Middle frontal gyrus (tissue), 1 donor: ENCODE results near the gene GDE1.
"Not testable (repeated sequence)": the region's sequence is repeated elsewhere in the genome, so short reads cannot be mapped to it uniquely, and the experiment has no call there.

Experiments used
- DNase-seq: peaks from one replicate; pipeline ENCODE4 v3.0.0-alpha.2; 2015; ENCODE audit warnings: low spot score; ENCODE audit errors: extremely low spot score

The GDE1 gene

DNA sequence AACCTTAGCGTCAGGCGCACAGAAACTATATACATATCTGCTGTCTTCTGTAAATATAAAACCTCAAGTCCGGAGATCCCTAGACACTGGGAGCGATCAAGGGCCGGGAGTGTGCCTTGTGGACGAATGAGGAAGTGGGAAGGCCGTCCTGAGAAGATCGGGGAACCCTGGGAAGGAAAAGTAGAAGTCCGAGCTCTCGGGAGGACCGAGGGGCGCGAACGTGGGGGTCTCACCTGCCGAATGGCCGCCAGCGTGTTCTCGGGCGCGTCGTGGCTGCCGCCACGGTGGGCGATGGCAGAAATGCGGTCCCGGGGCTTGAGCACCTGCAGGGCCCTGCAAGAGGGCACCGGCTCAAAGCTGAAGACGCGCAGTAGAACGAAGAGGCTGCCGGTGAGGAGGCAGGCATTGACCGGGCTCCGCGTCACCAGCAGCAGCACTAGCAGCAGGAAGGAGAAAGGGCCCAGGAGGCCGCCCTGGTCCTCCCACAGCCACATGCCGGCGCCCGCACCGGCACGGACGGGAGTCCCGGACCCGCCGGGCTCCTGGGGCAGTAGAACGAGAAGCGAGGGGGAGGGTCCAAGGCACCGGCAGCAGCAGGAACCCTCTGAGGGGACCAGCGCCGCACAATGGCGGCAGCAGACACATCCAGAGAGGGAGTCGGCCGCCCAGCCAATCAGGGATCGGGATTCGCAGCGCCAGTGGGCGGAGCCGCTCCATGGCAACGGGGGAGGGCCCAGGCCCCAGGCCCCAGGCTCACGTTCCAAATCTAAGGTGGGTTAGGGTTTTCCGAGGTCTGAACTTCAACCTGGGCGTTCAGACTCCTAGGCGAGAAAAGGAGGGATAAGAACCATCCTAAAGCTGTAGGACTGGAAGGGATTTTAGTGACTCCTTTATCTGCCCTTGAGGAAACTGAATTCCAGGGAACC lies at the start of gene GDE1:
GDE1 (minus strand) TSS at position 628 of the 926 bp plus-strand sequence; CDS start at position 494, 134 bp downstream.
- DNase-seq, result peak; percentile 93

GRCh38 chr16:19567560-19567959 lies 45.7 kb upstream of the GDE1 start:
- DNase-seq, result no peak

GRCh38 chr16:19566362-19566761 lies 44.5 kb upstream of the GDE1 start:
- no peak for DNase-seq

DNA sequence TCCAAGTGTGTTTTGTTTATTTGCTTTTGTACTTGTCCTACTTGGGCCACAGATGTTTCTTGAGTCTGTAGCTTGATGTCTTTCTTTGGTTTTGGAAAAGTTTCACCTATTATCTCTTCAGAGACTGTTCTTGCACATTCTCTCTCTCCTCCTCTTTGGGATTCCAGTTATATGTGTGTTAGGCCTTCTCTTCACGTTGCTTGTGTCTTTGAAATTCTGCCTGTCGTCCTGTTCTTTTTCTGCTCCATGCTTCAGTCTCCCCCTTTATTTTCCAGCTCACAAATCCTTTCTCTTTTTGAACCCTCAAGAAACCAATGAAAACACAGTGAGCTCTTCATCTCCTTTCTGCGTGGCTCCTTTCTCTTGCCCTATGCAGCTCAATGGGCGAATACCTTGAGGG lies 41.5 kb upstream of the GDE1 start:
- DNase-seq, result no peak

GRCh38 chr16:19560078-19560477 lies 38.2 kb upstream of the GDE1 start:
- DNase-seq, result no peak

- peak; percentile 67 for DNase-seq
These were observed 37.5 kb upstream of the GDE1 start for GRCh38 chr16:19559242-19559910.

GRCh38 chr16:19555938-19556771 lies 34.3 kb upstream of the GDE1 start:
- DNase-seq, result no peak

DNA sequence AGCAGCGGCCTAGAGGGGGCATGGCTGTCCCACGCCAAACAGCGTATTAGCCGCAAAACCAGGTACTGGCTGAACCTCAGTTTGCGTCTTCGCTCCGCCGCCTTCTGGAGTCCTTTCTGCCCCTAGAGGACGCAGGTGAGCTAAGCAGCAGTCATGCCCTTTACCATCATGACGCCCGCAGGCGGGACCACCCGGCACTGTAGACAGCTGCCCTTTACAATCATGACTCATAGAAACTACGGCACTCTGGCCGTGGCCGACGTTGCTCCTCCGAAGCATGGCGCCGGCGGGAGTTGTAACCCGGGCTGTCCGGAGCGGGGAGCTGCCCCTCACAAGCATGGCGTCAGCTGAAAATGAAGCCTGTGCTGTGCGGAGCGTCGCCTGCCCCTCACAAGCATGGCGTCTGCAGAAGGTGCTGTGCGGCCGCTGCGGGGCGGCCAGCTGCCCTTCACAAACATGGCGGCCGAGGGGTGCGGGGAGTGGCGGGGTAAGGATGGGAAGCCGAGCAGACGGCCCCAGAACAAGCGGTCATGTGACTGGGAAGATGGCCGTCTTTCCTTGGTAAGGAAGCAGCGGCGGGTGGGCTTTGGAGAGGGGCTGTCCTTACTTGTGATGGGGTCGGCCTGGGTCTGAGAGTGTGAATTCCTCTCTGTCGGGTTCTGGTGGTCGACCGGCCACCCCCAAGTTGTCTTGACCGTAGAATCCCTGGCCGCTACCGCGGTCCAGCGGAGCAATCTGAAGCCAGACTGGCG lies 33.5 kb upstream of the GDE1 start, which contains the start of gene VPS35L:
VPS35L (plus strand) TSS at position 518 of the 752 bp plus-strand sequence; CDS start at position 545, 27 bp downstream.
- peak; percentile 93 for DNase-seq

- DNase-seq, result no peak
These were observed 27.8 kb upstream of the GDE1 start for GRCh38 chr16:19549673-19550072.

GRCh38 chr16:19548144-19548543 lies 26.2 kb upstream of the GDE1 start:
- DNase-seq, result no peak

DNA sequence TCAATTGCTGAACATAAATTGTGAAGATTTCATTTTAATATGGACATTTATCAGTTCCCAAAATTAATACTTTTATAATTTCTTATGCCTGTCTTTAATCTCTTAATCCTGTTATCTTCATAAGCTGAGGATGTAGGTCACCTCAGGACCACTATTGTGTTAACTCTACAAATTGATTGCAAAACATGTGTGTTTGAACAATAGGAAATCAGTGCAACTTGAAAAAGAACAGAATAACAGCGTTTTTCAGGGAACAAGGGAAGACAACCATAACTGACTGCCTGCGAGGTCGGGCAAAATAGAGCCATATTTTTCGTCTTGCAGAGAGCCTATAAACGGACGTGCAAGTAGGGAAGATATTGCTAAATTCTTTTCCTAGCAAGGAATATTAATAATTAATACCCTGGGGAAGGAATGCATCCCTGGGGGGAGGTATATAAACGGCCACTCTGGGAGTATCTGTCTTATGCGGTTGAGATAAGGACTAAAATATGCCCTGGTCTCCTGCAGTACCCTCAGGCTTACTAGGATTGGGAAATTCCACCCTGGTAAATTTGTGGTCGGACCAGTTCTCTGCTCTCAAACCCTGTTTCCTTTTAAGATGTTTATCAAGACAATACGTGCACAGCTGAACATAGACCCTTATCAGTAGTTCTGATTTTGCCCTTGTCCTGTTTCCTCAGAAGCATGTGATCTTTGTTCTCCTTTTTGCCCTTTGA lies 21.5 kb upstream of the GDE1 start:
- not testable (repeated sequence) for DNase-seq

DNA sequence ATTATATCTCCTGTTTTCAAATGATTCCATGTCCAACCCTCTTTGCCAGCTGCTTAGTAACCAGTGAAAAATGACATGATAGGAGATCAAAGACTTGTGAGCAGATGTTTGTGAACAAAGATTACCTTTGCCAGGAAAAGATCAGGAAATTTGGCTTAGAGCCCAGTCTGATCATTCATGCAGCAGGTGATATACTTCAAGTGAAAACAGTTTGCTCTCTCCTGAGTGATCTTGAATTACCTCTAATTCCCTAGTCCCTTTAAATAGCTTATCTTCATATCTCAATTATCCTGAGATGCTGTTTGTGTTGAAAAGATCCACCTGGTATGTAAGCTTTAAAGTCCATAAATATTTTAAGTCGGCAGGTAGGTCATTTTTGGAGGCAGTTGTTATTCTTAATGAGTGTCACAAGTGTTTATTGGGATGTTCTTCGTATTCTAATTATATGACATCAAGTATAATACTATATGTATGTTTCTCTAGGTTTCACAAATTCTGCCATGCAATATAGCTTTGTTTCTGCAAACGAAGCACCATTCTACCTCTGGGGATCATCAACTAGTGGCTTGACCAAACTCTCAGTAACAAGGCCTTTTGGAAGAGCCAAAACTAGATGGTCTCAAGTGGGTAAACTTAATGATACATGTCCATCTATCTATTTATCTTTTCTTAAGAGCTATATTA lies 20.4 kb upstream of the GDE1 start:
- no peak for DNase-seq

GRCh38 chr16:19540241-19540970 lies 18.5 kb upstream of the GDE1 start:
- DNase-seq, result no peak

DNA sequence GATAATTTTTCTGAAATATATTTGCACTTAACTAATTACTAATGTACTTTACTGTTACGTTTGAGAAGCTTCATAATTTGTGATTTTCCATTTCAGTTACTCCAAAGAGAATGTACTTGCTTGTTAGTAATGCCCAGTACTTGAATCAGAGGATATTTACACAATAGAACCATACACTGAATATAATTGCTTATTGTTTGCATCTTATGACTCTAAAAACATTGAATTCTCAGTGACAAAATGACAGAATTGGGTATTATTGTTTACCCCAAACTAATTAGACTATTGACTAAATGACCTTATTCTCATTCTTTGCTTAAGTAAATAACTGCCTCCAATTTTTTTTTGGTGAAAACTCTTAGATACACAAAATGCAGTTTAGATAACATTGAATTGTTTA lies 10.7 kb upstream of the GDE1 start:
- DNase-seq, result peak; percentile 68

- no peak for DNase-seq
These were observed 6.8 kb upstream of the GDE1 start for GRCh38 chr16:19528666-19529065.

- DNase-seq, result no peak
These were observed 5.3 kb upstream of the GDE1 start for GRCh38 chr16:19527161-19527560.

DNA sequence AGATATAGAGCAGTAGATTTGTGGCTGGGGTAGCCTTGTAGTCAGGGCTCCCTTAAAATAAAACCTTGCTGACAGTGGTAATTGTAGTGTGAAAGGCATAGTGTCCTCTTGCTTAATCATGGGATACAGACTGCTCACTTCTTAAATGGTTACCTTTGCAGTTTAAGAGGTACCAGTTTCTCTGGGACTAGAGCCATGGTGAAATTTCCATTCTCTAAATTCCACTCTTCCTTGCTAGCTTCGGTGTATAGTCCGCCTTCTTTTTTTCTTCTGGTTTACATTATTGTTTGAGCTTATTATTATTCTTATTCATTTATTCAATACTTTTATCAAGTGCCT lies 3.5 kb upstream of the GDE1 start:
- no peak for DNase-seq

DNA sequence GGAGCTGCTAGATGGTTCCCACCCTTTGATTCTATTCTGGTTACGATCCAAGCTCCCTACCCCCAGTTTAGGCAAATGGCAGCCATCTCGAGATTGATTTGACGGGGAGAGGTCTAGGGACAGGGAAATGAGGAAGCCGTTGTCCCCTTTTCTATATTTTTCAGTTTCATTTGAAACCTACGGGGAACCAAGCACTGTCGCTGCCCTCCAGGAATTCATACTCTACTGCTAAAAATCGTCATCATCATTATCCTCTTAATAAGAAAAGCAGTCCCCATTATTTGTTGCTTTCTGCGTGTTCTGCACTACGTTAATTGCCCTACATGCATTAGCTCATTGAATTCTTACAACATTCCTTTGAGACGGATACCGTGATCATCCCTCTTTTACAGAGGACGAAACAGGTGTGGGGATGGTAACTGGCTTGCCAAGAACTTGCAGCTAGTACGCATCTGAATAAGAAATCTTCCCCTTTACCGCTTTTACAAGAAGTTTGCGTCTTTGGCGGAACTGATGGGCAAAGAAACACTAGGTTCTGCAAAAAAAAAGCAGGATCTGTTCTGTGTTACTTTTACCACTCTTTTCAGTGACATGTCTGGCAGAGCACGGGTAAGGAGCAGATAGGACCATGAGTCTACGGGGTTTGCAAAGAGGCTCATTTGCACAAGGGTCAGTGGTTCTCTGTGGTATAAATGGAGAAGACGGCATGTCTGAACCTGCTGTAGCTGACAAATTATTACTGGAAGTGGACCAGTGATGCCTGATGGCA lies 2.9 kb upstream of the GDE1 start:
- DNase-seq, result no peak

GRCh38 chr16:19524356-19524615 lies 2.4 kb upstream of the GDE1 start:
- DNase-seq, result no peak
